ENCODE results near the gene RAPGEF2. TPM values are rescaled to one million over a fixed set of nuclear protein-coding genes. Genes with fewer than 3 reads are reported as not detected.
A peak's percentile ranks its signal among the peaks of the same experiment; 100 is the strongest.

The RAPGEF2 gene
- total and polyA plus RNA-seq, 2 of the 8 experiments (the other 6 are each of a cell fraction or from before 2014, with no cell fraction given) = 24.4 to 48.6 TPM

GRCh38 chr4:159197260-159197884 is 94.5 kb downstream of the RAPGEF2 start:
- no peaks in the 10 kb centered on the region for H4K20me1 ChIP-seq (replicated peaks in 1 of 2; ENCODE audit: control insufficient read depth in 1 of 2, insufficient read depth in 2 of 2, low read length in 2 of 2)
- CTCF ChIA-PET (ENCODE audit: partially characterized antibody) = interaction anchor here (1.5 to 1.6 kb wide), 2 partner anchors 93 to 305 kb away, joined by 3 read pairs; no protein-coding TSS in a partner anchor
- H3K4me3 ChIP-seq (ENCODE audit: extremely low read depth in 1 of 4, insufficient read depth in 2 of 4, low read depth in 3 of 4, low read length in 4 of 4) = no peak overlapping the region
- H3K36me3 ChIP-seq (ENCODE audit: control insufficient read depth in 2 of 4, insufficient read depth in 4 of 4, low read length in 3 of 4) = no peaks in the 10 kb centered on the region
- POLR2A ChIA-PET (ENCODE audit: partially characterized antibody) = interaction anchor here (0.7 kb wide), 1 partner anchor 1002 kb away, joined by 3 read pairs; no protein-coding TSS in a partner anchor
- no peak overlapping the region for H2AK5ac ChIP-seq (ENCODE audit: low read depth, low read length)
- 0 out of 2 replicates have a peak overlapping the region, but pooled peaks have one; percentile 33 for H3K18ac ChIP-seq (ENCODE audit: extremely low read depth, low read length)
- H2BK5ac ChIP-seq (ENCODE audit: low read depth, low read length) = no peak overlapping the region
- H2BK120ac ChIP-seq (replicated peaks; ENCODE audit: low read depth, low read length) = no peak overlapping the region
- no peak overlapping the region for H4K5ac ChIP-seq (ENCODE audit: insufficient read length, low read depth, low read length)
- peaks cover 2 to 7% (median 6%) of the 10 kb centered on the region in 4 experiments; a peak in 6 of 7 replicates for H3K4me1 ChIP-seq (replicated peaks in 1 of 4; ENCODE audit: control insufficient read depth in 3 of 4, insufficient read depth in 4 of 4, low read length in 3 of 4)
- H3K27ac ChIP-seq (ENCODE audit: low read depth, low read length) = no peak overlapping the region
- H3K23ac ChIP-seq (ENCODE audit: insufficient read length) = no peak overlapping the region
- H2BK15ac ChIP-seq (ENCODE audit: low read length) = no peak overlapping the region
- no peaks in the 10 kb centered on the region; the same call in 1 of the 2 replicates for H3K79me1 ChIP-seq (ENCODE audit: low read depth, low read length)
- no peaks in the 10 kb centered on the region; the same call in 1 of the 2 replicates for H3K23me2 ChIP-seq (ENCODE audit: low read depth, low read length)
- H2AFZ ChIP-seq (ENCODE audit: low read length) = no peak overlapping the region
- no peak overlapping the region for H3K56ac ChIP-seq (replicated peaks; ENCODE audit: insufficient read length, low read depth, low read length)
- 70% methylated on average over 4 of the region's 4 CpGs; no CpG with 5 or more reads in 1 of the 2 experiments for WGBS, 2 experiments (ENCODE audit: extremely low coverage in 1 of 2, insufficient coverage in 1 of 2, insufficient read length in 1 of 2, insufficient replicate concordance in 2 of 2, low coverage in 1 of 2, low lambda C conversion rate in 2 of 2, missing lambda C conversion rate in 1 of 2)
- H2BK20ac ChIP-seq (ENCODE audit: low read length) = no peak overlapping the region
- peak overlapping the region; percentile 1 for H3K4ac ChIP-seq (replicated peaks; ENCODE audit: insufficient read length, low read depth, low read length)
- H4K91ac ChIP-seq (replicated peaks; ENCODE audit: insufficient read length, low read length) = no peak overlapping the region
- no peaks in the 10 kb centered on the region for H3K9me3 ChIP-seq (ENCODE audit: insufficient read depth in 2 of 2, low read depth in 1 of 2, low read length in 1 of 2)
- peak overlapping the region in 1 of 4 experiments; percentile 8; a peak in 1 of 7 replicates for H3K9ac ChIP-seq (replicated peaks in 1 of 4; ENCODE audit: extremely low read depth in 1 of 4, low read depth in 3 of 4, low read length in 3 of 4)
- FAIRE-seq (peak; percentile 50), DNase-seq (ENCODE audit: low read depth in 1 of 2, low spot score in 2 of 2) (no peak)
- peak overlapping the region in 1 of 2 experiments; percentile 33; a peak in 1 of 4 replicates for H3K4me2 ChIP-seq (ENCODE audit: insufficient read depth in 1 of 2, low read depth in 2 of 2, low read length in 2 of 2)
- H3K79me2 ChIP-seq (ENCODE audit: control insufficient read depth in 1 of 2, insufficient read depth in 2 of 2, low read length in 2 of 2) = peaks cover 0 to 2% of the 10 kb centered on the region in 2 experiments; a peak in 2 of 4 replicates
- no peaks in the 10 kb centered on the region for H3K27me3 ChIP-seq (replicated peaks in 1 of 4; ENCODE audit: control insufficient read depth in 3 of 4, extremely low read depth in 1 of 4, insufficient read depth in 3 of 4, low read length in 3 of 4)
- H4K8ac ChIP-seq (ENCODE audit: extremely low read depth, insufficient read depth, low read length) = no peak overlapping the region
- no peak overlapping the region for H3K14ac ChIP-seq (ENCODE audit: insufficient read length)
- no peak overlapping the region for H2BK12ac ChIP-seq (ENCODE audit: low read depth, low read length)
- TF ChIP-seq RFX5 (IDR thresholded peaks at IDR 0.05; ENCODE audit: borderline replicate concordance, low read depth, low read length) = no peak
- TF ChIP-seq SP2 (IDR thresholded peaks at IDR 0.05; ENCODE audit: low read length) = no peak
- no peak for TF ChIP-seq POLR2AphosphoS5 (IDR thresholded peaks at IDR 0.05; ENCODE audit: low read depth, low read length)
- no peak for TF ChIP-seq CHD2 (IDR thresholded peaks at IDR 0.05; ENCODE audit: low read length)
- no peak for TF ChIP-seq TBP (IDR thresholded peaks at IDR 0.05; ENCODE audit: low read depth, low read length)
- TF ChIP-seq KDM1A (IDR thresholded peaks at IDR 0.05; ENCODE audit: borderline replicate concordance, low read length) = no peak
- TF ChIP-seq RAD21 (IDR thresholded peaks at IDR 0.05 in 1 of 2, conservative IDR thresholded peaks at IDR 0.05 in 1 of 2; ENCODE audit: low read depth in 2 of 2, low read length in 2 of 2) = no peak
- no peak for TF ChIP-seq KDM5A (IDR thresholded peaks at IDR 0.05; ENCODE audit: low read length)
- no peak for TF ChIP-seq CBX8 (IDR thresholded peaks at IDR 0.05; ENCODE audit: borderline replicate concordance, low read depth, low read length)
- TF ChIP-seq, protein P1, sequence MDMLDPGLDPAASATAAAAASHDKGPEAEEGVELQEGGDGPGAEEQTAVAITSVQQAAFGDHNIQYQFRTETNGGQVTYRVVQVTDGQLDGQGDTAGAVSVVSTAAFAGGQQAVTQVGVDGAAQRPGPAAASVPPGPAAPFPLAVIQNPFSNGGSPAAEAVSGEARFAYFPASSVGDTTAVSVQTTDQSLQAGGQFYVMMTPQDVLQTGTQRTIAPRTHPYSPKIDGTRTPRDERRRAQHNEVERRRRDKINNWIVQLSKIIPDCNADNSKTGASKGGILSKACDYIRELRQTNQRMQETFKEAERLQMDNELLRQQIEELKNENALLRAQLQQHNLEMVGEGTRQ (IDR thresholded peaks at IDR 0.05; ENCODE audit: low read length) = no peak

Data from H1 (cell line).